HFF-Myc (cell line): ENCODE measurements around the gene B2M.
"Not testable (repeated sequence)": the region's sequence is repeated elsewhere in the genome, so short reads cannot be mapped to it uniquely, and the experiment has no call there.

Source experiments
- DNase-seq: peaks from one replicate; pipeline ENCODE4 v3.0.0-alpha.2; 2011; ENCODE audit warnings: low read depth; ENCODE audit errors: extremely low read depth
- H3K4me3 ChIP-seq: replicated peaks from 2 replicates; pipeline ENCODE4 v1.5.1; 2011; ENCODE audit warnings: low read depth, mild to moderate bottlenecking, control low read depth, low read length
- TF ChIP-seq, protein P1 (sequence below): IDR thresholded peaks from 2 replicates; pipeline ENCODE4 v1.5.1; 2012; ENCODE audit warnings: mild to moderate bottlenecking, low read depth, low read length, control low read depth; ENCODE audit errors: missing control alignments

B2M gene

DNA sequence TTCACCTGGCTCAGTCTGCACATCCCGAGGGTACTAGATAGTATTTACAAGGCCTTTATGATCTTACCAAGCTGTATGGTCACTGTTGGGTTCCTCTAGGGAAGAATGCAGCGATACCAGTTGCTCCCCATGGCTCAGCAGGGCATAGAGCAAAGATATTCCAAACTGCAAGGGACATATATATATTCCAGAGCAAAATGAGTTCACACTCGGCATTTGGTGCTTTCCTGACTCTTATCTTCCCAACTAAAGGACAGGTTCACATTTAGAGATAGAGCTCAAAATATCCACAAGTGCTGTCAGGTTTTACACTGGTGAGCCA, 44.3 kb upstream of the B2M start:
- H3K4me3 ChIP-seq: no peak overlapping the region
- TF ChIP-seq, protein P1, sequence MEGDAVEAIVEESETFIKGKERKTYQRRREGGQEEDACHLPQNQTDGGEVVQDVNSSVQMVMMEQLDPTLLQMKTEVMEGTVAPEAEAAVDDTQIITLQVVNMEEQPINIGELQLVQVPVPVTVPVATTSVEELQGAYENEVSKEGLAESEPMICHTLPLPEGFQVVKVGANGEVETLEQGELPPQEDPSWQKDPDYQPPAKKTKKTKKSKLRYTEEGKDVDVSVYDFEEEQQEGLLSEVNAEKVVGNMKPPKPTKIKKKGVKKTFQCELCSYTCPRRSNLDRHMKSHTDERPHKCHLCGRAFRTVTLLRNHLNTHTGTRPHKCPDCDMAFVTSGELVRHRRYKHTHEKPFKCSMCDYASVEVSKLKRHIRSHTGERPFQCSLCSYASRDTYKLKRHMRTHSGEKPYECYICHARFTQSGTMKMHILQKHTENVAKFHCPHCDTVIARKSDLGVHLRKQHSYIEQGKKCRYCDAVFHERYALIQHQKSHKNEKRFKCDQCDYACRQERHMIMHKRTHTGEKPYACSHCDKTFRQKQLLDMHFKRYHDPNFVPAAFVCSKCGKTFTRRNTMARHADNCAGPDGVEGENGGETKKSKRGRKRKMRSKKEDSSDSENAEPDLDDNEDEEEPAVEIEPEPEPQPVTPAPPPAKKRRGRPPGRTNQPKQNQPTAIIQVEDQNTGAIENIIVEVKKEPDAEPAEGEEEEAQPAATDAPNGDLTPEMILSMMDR: no peak
- no peak for DNase-seq

DNA sequence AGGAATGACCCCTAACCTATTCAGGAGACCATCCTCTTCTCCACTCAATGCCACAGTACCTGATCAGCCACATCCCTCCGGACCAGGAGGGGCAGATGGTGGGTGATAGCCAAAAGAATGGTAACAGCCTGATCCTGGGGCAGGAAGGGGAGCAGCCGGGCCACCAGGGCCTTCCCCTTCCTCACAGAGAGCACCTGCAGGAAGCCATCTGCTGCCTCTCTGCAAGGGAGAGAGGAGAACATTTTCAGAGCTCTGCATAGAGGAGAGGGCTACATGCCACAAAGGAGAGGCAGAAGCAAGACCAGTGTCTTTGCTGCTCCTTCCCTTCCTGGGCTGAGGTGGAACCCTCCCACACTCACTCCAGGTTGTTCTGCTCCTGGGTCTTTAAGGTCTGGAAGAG, 42.4 kb upstream of the B2M start:
- TF ChIP-seq, protein P1: no peak
- no peak for DNase-seq
- H3K4me3 ChIP-seq: no peak overlapping the region

DNA sequence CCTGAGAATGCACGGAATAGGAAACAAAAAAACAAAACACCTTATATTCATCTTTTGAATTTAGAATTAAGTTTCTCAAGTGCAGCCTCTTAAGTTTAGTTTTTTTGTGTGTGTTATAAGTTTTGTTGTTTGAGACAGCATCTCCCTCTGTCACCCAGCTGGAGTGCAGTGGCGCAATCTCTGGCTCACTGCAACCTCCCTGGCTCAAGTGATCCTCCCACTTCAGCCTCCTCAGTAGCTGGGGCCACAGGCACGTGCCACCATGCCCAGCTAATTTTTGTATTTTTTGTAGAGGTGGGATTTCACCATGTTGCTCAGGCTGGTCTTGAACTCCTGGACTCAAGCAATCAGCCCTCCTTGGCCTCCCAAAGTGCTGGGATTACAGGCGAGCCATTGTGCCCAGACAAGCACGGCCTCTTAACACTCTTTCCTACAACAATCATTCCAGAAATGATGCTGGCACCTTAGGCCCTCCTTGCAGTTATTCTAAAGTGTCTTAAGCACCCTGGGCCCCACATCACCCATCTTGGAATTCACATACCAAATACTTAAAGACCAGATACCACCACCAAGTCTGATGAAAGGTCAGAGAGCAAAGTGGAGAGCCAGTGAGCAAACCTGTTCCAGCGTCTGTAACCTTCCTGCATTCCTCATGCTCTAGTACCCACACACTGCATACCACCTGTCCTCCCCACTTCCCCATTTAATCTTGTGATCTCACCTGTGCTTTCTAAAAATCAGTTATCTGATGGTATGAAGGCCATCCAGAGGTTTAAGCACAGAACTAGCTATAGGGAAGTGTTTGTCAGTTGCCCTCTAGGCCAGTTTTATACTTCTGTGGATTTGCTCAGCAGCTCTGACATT, 41.0 kb upstream of the B2M start:
- H3K4me3 ChIP-seq: no peak overlapping the region
- TF ChIP-seq, protein P1: no peak
- DNase-seq: no peak

DNA sequence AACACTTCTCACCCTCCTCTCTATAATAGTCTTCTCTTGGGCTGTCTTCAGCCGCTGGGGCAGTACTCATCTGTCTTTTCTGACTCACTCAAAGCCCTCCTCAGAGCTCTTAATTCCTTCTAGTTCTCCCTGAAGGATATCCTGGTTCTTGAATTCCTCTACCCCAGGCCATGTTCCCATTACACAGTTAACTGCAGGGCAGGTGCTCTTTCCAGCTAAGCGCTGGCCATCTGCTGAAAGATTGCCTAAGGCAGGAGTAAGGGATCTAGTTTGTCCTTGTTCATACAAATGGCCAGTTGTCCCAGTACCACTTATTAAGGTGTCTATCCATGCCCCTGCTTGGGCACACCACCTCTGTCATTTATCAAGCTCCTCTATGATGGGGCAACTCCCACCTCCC, 37.7 kb upstream of the B2M start:
- H3K4me3 ChIP-seq: no peak overlapping the region
- TF ChIP-seq, protein P1: no peak
- DNase-seq: no peak

DNA sequence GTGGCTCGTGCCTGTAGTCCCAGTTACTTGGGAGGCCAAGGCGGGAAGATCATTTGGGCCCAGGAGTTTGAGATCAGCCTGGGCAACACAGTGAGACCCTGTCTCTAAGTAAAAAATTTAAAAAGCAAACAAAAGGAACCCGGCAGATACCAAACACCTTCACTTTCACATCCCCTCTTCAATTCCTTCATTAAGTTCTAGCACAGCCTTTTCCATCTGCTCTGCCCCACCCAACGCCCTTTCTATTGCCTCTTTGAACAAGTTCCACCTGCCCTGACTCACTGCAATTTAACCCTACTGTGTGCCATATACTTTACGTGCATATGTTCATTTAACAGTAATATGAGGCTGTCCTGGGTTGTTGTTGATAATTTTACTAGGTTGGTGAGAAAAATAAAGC, 35.4 kb upstream of the B2M start:
- DNase-seq: no peak
- TF ChIP-seq, protein P1: no peak

DNA sequence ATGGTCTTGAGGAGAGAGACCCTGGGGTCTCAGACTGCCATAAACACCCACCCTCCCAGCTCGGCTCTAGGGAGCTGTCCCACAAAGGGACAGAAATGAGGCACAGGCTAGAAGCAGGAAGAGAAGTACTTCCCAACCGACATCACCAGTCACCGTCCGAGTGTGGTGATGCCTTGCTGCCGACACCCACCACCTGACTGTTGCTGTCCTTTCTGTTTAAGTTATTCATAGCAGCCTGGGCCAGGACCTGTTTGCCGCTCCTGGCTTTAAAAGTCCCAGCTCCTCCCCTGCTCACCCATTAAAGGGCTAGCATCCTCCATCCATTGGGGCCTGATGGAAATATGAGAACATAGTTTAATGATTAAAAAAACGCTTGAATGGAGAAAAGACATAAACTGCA, 34.6 kb upstream of the B2M start:
- no peak overlapping the region for H3K4me3 ChIP-seq
- TF ChIP-seq, protein P1: no peak
- DNase-seq: no peak

More for the DNA sequence above, 35.4 kb upstream of the B2M start:
- H3K4me3 ChIP-seq: no peak overlapping the region

DNA sequence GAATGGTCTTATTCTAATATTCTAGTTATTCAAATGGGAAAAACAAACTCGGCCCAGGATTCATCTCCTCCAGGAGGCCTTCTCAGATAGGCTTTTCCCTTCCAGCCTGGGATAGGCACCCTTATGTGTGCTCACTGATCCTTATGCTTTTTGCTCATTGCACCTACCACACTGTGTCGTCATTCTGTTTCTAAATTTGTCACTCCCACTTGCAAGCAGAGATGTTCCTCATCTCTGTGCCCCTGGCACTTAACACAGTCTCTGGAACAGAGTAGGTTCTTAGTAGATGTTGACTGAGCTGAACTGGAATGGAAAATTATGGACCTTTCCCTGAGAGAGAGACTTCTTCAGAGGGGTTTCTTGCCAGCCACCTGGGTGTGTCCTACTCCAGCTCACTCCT, 29.1 kb upstream of the B2M start:
- H3K4me3 ChIP-seq: no peak overlapping the region
- DNase-seq: no peak
- TF ChIP-seq, protein P1: no peak

DNA sequence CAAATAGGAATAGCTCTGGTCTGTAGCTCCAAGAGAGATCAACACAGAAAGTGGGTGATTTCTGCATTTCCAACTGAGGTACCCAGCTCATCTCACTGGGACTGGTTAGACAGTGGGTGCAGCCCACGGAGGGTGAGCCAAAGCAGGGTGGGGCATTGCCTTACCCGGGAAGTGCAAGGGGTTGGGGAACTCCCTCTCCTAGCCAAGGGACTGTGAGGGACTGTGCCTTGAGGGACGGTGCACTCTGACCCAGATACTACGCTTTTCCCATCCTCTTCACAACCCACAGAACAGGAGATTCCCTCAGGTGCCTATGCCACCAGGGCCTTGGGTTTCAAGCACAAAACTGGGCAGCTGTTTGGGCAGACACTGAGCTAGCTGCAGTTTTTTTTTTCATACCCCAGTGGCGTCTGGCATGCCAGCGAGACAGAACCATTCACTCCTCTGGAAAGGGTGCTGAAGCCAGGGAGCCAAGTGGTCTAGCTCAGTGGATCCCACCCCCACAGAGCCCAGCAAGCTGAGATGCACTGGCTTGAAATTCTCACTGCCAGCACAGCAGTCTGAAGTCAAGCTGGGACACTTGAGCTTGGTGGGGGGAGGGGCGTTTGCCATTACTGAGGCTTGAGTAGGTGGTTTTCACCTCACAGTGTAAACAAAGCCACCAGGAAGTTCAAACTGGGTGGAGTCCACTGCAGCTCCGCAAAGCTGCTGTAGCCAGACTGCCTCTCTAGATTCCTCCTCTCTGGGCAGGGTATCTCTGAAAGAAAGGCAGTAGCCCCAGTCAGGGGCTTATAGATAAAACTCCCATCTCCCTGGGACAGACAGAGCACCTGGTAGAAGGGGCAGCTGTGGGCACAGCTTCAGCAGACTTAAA, 28.3 kb upstream of the B2M start:
- not testable (repeated sequence) for DNase-seq, H3K4me3 ChIP-seq

DNA sequence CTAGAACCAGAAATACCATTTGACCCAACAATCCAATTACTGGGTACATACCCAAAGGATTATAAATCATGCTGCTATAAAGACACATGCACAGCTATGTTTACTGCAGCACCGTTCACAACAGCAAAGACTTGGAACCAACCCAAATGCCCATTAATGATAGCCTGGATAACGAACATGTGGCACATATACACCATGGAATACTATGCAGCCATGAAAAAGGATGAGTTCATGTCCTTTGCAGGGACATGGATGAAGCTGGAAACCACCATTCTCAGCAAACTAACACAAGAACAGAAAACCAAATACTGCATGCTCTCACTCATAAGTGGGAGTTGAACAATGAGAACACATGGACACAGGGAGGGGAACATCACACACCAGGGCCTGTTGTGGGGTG, 22.0 kb upstream of the B2M start:
- not testable (repeated sequence) for DNase-seq, H3K4me3 ChIP-seq
